Stimulated activated CD8-positive, alpha-beta memory T cell treated with anti-CD3 and anti-CD28 coated beads, Interleukin-4, amount 100 ng/mL, for 48 hours (primary cell): ENCODE data around the gene ATG7.
"Not testable (repeated sequence)": the region's sequence is repeated elsewhere in the genome, so short reads cannot be mapped to it uniquely, and the experiment has no call there.

Experiments
- DNase-seq: peaks from one replicate; pipeline ENCODE4 v3.0.0-alpha.2; 2020

The ATG7 gene

GRCh38 chr3:11392014-11392859, 120.0 kb downstream of the ATG7 start:
- DNase-seq, result no peak

- DNase-seq, result no peak
Observed at GRCh38 chr3:11392860-11393114, 120.6 kb downstream of the ATG7 start.

DNA sequence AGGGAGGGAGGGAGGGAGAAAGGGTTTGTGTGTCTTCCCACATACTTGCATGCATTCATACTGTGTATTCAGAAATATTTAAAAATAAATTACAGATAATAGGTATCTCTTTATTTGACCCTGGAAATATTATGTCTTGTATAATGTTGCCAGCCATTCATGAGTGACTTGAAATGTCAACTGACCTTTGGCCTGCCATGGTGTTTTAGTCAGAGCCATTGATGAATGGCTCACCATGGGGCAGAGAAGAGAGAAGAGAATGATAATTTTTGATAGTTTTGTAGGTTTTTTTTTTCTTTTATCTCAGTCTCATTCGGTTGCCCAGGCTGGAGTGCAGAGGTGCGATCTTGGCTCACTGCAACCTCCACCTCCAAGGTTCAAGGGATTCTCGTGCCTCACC, 121.2 kb downstream of the ATG7 start:
- DNase-seq, result no peak

- no peak for DNase-seq
Observed at GRCh38 chr3:11394392-11394791, 122.2 kb downstream of the ATG7 start.

DNA sequence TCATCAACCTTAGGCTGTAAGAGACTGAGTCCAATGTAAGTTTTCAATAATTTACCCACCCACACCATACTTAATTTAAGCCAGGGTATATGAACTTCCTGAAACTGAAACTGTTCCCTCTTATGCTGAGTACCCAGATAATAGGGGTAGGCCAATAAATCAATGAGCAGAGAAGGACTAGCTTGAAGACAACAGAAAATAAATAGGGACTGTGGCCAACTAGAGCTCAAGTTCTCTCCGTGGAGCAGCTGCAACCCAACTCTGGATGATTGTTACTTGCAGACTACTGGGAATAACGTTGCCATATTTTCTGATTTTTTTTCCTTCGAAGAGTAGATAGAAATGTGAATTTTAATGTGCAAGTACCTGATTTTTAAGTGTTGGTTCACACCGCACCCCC, 128.0 kb downstream of the ATG7 start:
- DNase-seq, result no peak

DNA sequence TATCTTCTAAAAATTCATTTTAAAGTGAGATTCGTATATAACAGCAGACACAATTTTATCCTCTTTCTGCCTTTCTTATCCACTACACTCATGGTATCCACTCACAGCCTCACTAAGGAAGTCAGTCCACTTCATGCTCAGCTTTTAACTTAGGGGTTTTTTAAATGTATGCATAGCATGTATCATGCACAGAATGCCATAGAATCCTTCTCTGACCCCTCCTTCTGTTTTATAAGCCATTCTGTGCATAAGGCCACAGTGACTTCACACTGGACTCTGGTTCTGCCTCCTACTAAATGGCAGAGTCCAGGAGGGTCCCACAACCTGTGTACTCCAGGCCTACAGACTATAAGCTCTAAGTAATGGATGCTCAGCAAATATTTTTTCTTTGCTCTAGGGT, 129.2 kb downstream of the ATG7 start:
- no peak for DNase-seq

- DNase-seq, result no peak
Observed at GRCh38 chr3:11405323-11405722, 133.1 kb downstream of the ATG7 start.

DNA sequence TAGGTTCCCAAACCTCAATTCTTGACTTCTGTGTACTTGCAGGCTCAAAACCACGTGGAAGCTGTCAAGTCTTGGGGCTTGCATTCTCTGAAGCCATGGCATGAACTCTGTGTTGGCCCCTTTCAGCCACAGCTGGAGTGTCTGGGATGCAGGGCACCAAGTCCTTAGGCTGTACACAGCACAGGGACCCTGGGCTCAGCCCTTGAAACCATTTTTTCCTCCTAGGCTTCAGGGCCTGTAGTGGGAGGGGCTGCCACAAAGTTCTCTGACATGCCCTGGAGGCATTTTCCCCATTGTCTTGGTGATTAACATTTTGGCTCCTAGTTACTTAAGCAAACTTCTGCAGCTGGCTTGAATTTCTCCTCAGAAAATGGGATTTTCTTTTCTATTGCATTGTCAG, 135.4 kb downstream of the ATG7 start:
- DNase-seq, result no peak

- not testable (repeated sequence) for DNase-seq
Observed at GRCh38 chr3:11408324-11408859, 136.2 kb downstream of the ATG7 start.

- DNase-seq, result no peak
Observed at GRCh38 chr3:11410564-11410963, 138.4 kb downstream of the ATG7 start.

DNA sequence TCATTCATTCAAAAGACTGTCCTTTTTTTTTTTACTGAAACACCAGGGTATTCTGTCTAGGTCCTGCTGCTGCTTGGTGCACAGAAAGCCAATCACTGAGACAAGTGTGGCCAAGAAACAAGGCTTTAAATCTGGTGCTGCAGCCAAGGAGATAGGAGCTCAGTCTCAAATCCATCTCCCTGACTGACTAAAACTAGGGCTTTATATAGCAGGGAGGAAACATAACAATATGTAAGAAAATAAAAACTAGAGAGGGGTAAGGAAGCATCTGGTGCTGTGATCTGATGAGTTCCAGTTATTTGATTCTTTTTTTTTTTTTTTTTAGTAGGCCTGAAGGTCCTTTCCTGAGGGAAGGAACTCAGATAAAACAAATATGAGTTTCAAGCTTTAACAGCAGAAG, 139.8 kb downstream of the ATG7 start:
- DNase-seq, result no peak

DNA sequence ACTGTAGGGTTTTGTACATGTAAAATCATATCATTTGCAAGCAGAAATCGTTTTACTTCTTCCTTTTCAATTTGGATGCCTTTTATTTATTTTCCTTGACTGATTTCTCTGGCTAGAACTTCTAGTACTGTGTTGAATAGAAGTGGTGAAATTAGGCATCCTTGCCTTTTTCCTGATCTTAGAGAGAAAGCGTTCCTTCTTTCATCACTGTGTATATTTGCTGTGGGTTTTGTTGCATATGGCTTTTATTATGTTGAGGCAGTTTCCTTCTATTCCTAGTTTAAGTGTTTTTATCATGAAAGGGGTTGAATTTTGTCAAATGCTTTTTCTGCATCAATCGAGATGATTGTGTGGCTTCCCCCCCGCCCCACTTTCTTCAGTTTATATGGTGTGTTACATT, 140.9 kb downstream of the ATG7 start:
- no peak for DNase-seq

DNA sequence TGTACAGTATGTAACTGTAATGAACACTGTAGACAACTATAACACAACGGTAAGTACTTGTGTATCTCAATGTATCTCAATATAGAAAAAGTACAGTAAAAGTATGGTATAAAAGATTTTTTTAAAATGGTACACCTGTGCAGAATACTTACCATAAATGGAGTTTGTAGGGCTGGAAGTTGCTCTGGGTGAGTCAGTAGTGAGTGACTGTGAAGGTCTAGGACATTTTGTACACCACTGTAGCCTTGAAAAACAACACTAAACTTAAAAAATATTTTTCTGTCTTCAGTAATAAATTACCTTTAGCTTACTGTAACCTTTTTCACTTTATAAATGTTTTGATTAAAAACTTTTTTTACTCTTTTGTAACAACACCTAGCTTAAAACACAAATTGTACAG, 142.9 kb downstream of the ATG7 start:
- DNase-seq, result no peak

- no peak for DNase-seq
Observed at GRCh38 chr3:11420066-11420465, 147.9 kb downstream of the ATG7 start.

DNA sequence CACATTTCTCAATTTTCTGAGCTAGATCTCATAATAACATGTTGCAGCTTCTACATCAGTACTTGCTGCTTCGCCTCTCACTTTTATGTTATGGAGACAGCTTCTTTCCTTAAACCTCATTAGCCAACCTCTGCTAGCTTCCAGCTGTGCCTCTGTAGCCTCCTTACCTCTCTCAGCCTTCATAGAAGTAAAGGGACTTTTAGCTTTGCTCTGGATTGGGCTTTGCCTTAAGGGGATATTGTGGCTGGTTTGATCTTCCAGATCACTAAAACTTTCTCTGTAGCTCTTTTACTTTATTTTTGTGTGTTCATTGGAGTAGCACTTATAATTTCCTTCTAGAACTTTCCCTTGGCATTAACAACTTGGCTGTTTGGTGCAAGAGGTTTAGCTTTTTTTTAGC, 150.1 kb downstream of the ATG7 start:
- no peak for DNase-seq

DNA sequence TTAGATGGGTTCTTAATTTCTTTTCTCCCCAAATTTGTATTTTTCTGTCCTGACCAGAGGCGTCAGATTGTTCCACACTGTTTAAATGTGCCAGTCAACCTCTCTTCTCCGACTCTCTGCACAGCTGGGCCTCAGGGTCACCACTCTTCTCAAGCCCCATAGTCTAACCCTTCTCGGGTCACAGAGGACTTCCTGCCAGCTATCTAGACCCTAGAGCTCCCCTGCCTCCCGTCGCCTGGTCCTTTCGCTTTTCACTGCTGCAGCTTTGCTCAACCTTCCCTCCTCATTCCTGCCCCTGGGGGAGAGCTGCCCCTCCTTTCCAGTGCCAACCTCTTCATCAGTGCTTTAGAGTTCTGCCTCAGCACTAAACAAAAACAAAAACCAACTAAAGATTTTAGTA, 151.7 kb downstream of the ATG7 start:
- no peak for DNase-seq

- no peak for DNase-seq
Observed at GRCh38 chr3:11424277-11424676, 152.1 kb downstream of the ATG7 start.

DNA sequence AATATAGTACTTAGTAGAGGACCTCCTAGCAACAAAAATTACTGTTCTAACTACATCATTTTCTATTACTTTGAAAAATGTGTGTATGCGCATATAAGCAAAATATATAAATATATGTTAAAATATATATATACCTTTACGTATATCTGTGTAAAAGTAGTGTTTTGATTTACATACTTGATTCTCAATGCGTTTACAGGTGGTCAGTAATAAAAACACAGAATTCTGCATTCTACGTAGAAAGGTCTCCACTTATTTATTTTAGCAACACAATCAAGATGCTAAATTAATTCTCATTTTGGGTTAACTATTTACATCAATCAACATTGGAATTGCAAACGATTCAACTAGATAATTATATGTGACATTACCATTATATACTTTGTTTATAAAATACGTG, 158.0 kb downstream of the ATG7 start:
- no peak for DNase-seq

GRCh38 chr3:11430624-11431023, 158.4 kb downstream of the ATG7 start:
- no peak for DNase-seq

DNA sequence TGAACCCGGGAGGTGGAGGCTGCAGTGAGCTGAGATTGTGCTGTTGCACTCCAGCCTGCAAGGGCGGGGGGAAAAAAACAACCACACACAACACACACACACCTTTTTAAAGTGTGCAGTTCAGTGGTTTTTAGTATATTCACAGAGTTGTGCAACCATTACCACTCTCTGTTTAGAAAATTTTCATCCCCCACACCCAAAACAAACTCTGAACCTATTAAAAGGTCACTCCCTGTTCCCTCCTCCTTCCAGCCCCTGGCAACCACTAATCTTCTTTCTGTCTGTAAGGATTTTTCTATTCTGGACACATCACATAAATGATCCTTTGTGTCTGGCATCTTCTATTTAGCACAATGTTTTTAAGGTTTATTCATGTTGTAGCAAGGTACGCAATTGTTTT, 159.1 kb downstream of the ATG7 start:
- no peak for DNase-seq

GRCh38 chr3:11434017-11434526, 161.9 kb downstream of the ATG7 start:
- DNase-seq, result no peak

DNA sequence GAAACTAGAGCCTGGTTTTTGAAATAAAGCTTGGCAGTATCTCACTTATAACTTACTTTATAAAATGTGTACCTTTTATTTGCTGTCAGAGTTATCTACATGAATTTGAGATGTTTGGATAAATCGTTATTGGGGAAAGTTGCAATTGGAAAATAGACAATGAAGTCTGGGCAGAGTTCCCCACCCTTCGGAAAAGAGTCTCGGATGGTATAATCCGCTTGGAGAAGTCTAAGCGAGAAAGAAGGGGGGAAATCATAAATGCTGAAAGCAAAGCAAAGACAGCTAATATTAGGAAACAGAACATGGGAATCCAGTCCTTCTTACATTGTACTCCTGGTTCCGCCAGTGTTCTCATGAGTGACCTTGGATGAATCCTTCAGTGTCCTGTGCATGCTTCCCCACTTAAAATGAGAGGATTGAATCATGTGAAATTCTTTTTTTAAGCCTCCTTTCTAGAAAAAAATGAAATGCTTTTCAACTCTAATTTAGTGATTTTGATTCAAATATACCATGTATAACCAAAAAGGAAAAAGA, 162.4 kb downstream of the ATG7 start:
- DNase-seq, result no peak

GRCh38 chr3:11435440-11436165, 163.4 kb downstream of the ATG7 start:
- no peak for DNase-seq

- no peak for DNase-seq
Observed at GRCh38 chr3:11436775-11437174, 164.6 kb downstream of the ATG7 start.
